HEK293T (cell line): ENCODE results near the gene MRPL39.

Source experiments
- BHLHE40 ChIP-seq: fragments of 450-650 bp; IDR thresholded peaks from 2 replicates; pipeline ENCODE4 v1.6.1; 2016; ENCODE audit warnings: mild to moderate bottlenecking, moderate library complexity, borderline replicate concordance
- FOXK2 ChIP-seq: fragments of 450-650 bp; IDR thresholded peaks from 2 replicates; pipeline ENCODE4 v1.6.1; 2016; ENCODE audit warnings: mild to moderate bottlenecking
- FOXM1 ChIP-seq: fragments of 450-650 bp; IDR thresholded peaks from 2 replicates; pipeline ENCODE4 v1.6.1; 2017; ENCODE audit warnings: mild to moderate bottlenecking, borderline replicate concordance
- HDGF ChIP-seq: fragments of 450-650 bp; IDR thresholded peaks from 2 replicates; pipeline ENCODE4 v1.6.1; 2017; ENCODE audit warnings: antibody characterized with exemption, borderline replicate concordance
- NFRKB ChIP-seq: fragments of 450-650 bp; IDR thresholded peaks from 2 replicates; pipeline ENCODE4 v1.6.1; 2016; ENCODE audit warnings: mild to moderate bottlenecking, moderate library complexity
- SP1 ChIP-seq: fragments of 450-650 bp; IDR thresholded peaks from 2 replicates; pipeline ENCODE4 v1.6.1; 2017
- SUZ12 ChIP-seq: fragments of 450-650 bp; IDR thresholded peaks from 2 replicates; pipeline ENCODE4 v1.6.1; 2016; ENCODE audit warnings: mild to moderate bottlenecking
- TARDBP ChIP-seq: fragments of 450-650 bp; IDR thresholded peaks from 2 replicates; pipeline ENCODE4 v1.6.1; 2016

- no peak for TF ChIP-seq TARDBP
- no peak for TF ChIP-seq SP1
- no peak for TF ChIP-seq FOXM1
- no peak for TF ChIP-seq BHLHE40
- no peak for TF ChIP-seq NFRKB
- TF ChIP-seq FOXK2: no peak
- TF ChIP-seq SUZ12: no peak
- TF ChIP-seq HDGF: no peak
These were observed 49.2 kb downstream of the MRPL39 start for GRCh38 chr21:25558123-25558522.
